Esophagus muscularis mucosa (tissue), 3 donors: ENCODE measurements around the gene MTM1.

Source experiments
- CTCF ChIP-seq, 3 experiments: fragments of 200-600 bp in 2 of 3; fragments of 450-650 bp in 1 of 3; sonication (generic) in 2 of 3; IDR thresholded peaks; one replicate each; pipeline ENCODE4 v1.5.1; 2017 to 2019; ENCODE audit warnings: antibody characterized with exemption in 3 of 3, mild to moderate bottlenecking in 2 of 3, moderate library complexity in 1 of 3
- POLR2AphosphoS5 ChIP-seq, 2 donors: sonication (generic); formaldehyde crosslinking; IDR thresholded peaks; one replicate each; pipeline ENCODE4 v1.6.1; 2017; ENCODE audit warnings: antibody characterized with exemption in 2 of 2

GRCh38 chrX:150680974-150681373, 112.6 kb downstream of the MTM1 start:
- TF ChIP-seq CTCF (IDR thresholded peaks at IDR 0.05) (peak in 2 of 3 experiments; percentile 14 to 29), POLR2AphosphoS5 (IDR thresholded peaks at IDR 0.05) (no peak)
